CD8-positive, alpha-beta memory T cell (primary cell): Measurements from ENCODE around the gene LMBRD2. TPM values are rescaled to one million over a fixed set of nuclear protein-coding genes. Genes with fewer than 3 reads are reported as not detected.

Experiments used
- CTCF ChIA-PET: fragments of 350-600 bp; sonication (Branson Sonifier 250); formaldehyde crosslinking; loops from one replicate; lab custom pipeline; 2021; ENCODE audit warnings: antibody characterized with exemption; lab: Charles Lee
- POLR2A ChIA-PET: fragments of 350-600 bp; sonication (Branson Sonifier 250); formaldehyde crosslinking; loops from one replicate; lab custom pipeline; 2021; ENCODE audit warnings: antibody characterized with exemption; lab: Charles Lee
- DNase-seq, 5 donors: peaks; one replicate each; pipeline versions ENCODE4 v3.0.0 to v3.0.0-alpha.2; 2020 to 2022; ENCODE audit warnings: mixed read lengths in 1 of 5
- H3K27ac ChIP-seq: one replicate; pipeline ENCODE4 v1.7.0; 2013; ENCODE audit warnings: low read depth, mild to moderate bottlenecking, low read length, moderate library complexity
- H3K27me3 ChIP-seq: 2 replicates; pipeline ENCODE4 v1.7.0; 2013; ENCODE audit warnings: low read length, mild to moderate bottlenecking; ENCODE audit not compliant: insufficient read depth, poor library complexity, severe bottlenecking
- H3K36me3 ChIP-seq: 2 replicates; pipeline ENCODE4 v1.7.0; 2013; ENCODE audit warnings: mild to moderate bottlenecking, low read length, moderate library complexity; ENCODE audit not compliant: insufficient read depth
- H3K4me1 ChIP-seq: 2 replicates; pipeline ENCODE4 v1.7.0; 2013; ENCODE audit warnings: mild to moderate bottlenecking, low read length, moderate library complexity; ENCODE audit not compliant: insufficient read depth
- H3K4me3 ChIP-seq: 2 replicates; pipeline ENCODE4 v1.7.0; 2013; ENCODE audit warnings: mild to moderate bottlenecking, low read length
- H3K9me3 ChIP-seq: 2 replicates; pipeline ENCODE4 v1.7.0; 2013; ENCODE audit warnings: mild to moderate bottlenecking, low read length
- H3K27ac Mint-ChIP-seq, 8 donors: one replicate each; pipeline ENCODE4 v1.8.0; 2020 to 2021; ENCODE audit warnings: mixed read lengths in 8 of 8, mild to moderate bottlenecking in 6 of 8, inconsistent platforms in 3 of 8, moderate library complexity in 3 of 8
- H3K27me3 Mint-ChIP-seq, 2 donors: one replicate each; pipeline ENCODE4 v1.8.0; 2020 to 2021; ENCODE audit warnings: mixed read lengths in 2 of 2, mild to moderate bottlenecking in 1 of 2, moderate library complexity in 1 of 2
- H3K36me3 Mint-ChIP-seq, 3 donors: one replicate each; pipeline ENCODE4 v1.8.0; 2020 to 2021; ENCODE audit warnings: mixed read lengths in 3 of 3, inconsistent platforms in 1 of 3, mild to moderate bottlenecking in 1 of 3
- H3K4me1 Mint-ChIP-seq, 3 donors: one replicate each; pipeline ENCODE4 v1.8.0; 2020 to 2021; ENCODE audit warnings: mixed read lengths in 3 of 3, inconsistent platforms in 1 of 3, mild to moderate bottlenecking in 1 of 3
- H3K4me3 Mint-ChIP-seq, 7 donors: one replicate each; pipeline ENCODE4 v1.8.0; 2020 to 2021; ENCODE audit warnings: mixed read lengths in 7 of 7, mild to moderate bottlenecking in 6 of 7, moderate library complexity in 4 of 7, inconsistent platforms in 2 of 7
- H3K9me3 Mint-ChIP-seq, 5 donors: one replicate each; pipeline ENCODE4 v1.8.0; 2020 to 2022; ENCODE audit warnings: mixed read lengths in 5 of 5, mild to moderate bottlenecking in 3 of 5, moderate library complexity in 2 of 5, inconsistent platforms in 1 of 5
- polyA plus RNA-seq: library from polyadenylated mRNA; unstranded; fragments of 300-500 nt; fragmentation: Illumina TruSeq; gene quantifications from one replicate; pipeline ENCODE4 v1.2.3, GENCODE V29; 2021
- total RNA-seq, 2 experiments: library from RNA; stranded (reverse); gene quantifications; one replicate each; pipeline ENCODE4 v1.2.3, GENCODE V29; 2021

LMBRD2 gene
- total and polyA plus RNA-seq, 3 experiments from 2014 or later, result 5.8 to 11.4 (median 9.3) TPM

- Histone ChIP-seq H3K4me3 (no peak within 1 kb of the TSS), H3K27me3 (no peaks in the 10 kb centered on the region), H3K4me1 (no peaks in the 10 kb centered on the region), H3K36me3 (no peaks in the 10 kb centered on the region), H3K9me3 (no peaks in the 10 kb centered on the region), H3K27ac (no peak within 1 kb of the TSS)
- no peaks in the 10 kb centered on the region for H3K36me3 Mint-ChIP-seq
- DNase-seq, result no peak
- H3K9me3 Mint-ChIP-seq, result peaks cover 0 to 3% (median 0%) of the 10 kb centered on the region in 5 donors
- peaks cover 20 to 37% of the 10 kb centered on the region in 2 donors for H3K27me3 Mint-ChIP-seq
- peak within 1 kb of the TSS in 1 of 7 donors; percentile 52 for H3K4me3 Mint-ChIP-seq
- ChIA-PET CTCF (no interaction called here), POLR2A (no interaction called here)
- no peak within 1 kb of the TSS for H3K27ac Mint-ChIP-seq
- peaks cover 15 to 17% (median 16%) of the 10 kb centered on the region in 3 donors for H3K4me1 Mint-ChIP-seq
Measured at GRCh38 chr5:36066540-36067210, 85.0 kb downstream of the LMBRD2 start, which contains the start of gene UGT3A2. TSS of gene UGT3A2 (minus strand) at chr5:36066882. CDS start at chr5:36066789, 93 bp downstream.

- Mint-ChIP-seq H3K27me3 (peaks cover 17 to 37% of the 10 kb centered on the region in 2 donors), H3K9me3 (peaks cover 0 to 3% (median 0%) of the 10 kb centered on the region in 5 donors), H3K36me3 (no peaks in the 10 kb centered on the region), H3K4me1 (peaks cover 9 to 11% (median 10%) of the 10 kb centered on the region in 3 donors), H3K4me3 (no peak overlapping the region), H3K27ac (no peak overlapping the region)
- no peak overlapping the region for H3K27ac ChIP-seq
- CTCF ChIA-PET, result no interaction called here
- H3K36me3 ChIP-seq, result no peaks in the 10 kb centered on the region
- no peaks in the 10 kb centered on the region for H3K27me3 ChIP-seq
- DNase-seq, result no peak
- no peaks in the 10 kb centered on the region for H3K4me1 ChIP-seq
- POLR2A ChIA-PET, result no interaction called here
- no peaks in the 10 kb centered on the region for H3K9me3 ChIP-seq
- no peak overlapping the region for H3K4me3 ChIP-seq
Measured at GRCh38 chr5:36066001-36066539, 85.6 kb downstream of the LMBRD2 start.

GRCh38 chr5:36060420-36060887 lies 91.2 kb downstream of the LMBRD2 start:
- Histone ChIP-seq H3K27me3 (no peaks in the 10 kb centered on the region), H3K36me3 (no peaks in the 10 kb centered on the region), H3K9me3 (no peaks in the 10 kb centered on the region), H3K4me3 (no peak overlapping the region), H3K27ac (no peak overlapping the region), H3K4me1 (no peaks in the 10 kb centered on the region)
- H3K36me3 Mint-ChIP-seq, result no peaks in the 10 kb centered on the region
- H3K9me3 Mint-ChIP-seq, result peaks cover 0 to 5% (median 0%) of the 10 kb centered on the region in 5 donors
- CTCF ChIA-PET, result no interaction called here
- DNase-seq, result no peak
- peaks cover 0 to 2% (median 0%) of the 10 kb centered on the region in 3 donors for H3K4me1 Mint-ChIP-seq
- H3K27me3 Mint-ChIP-seq, result peaks cover 8 to 12% of the 10 kb centered on the region in 2 donors
- POLR2A ChIA-PET, result no interaction called here
- peak overlapping the region in 1 of 8 donors; percentile 36 for H3K27ac Mint-ChIP-seq
- H3K4me3 Mint-ChIP-seq, result peak overlapping the region in 1 of 7 donors; percentile 42

DNA sequence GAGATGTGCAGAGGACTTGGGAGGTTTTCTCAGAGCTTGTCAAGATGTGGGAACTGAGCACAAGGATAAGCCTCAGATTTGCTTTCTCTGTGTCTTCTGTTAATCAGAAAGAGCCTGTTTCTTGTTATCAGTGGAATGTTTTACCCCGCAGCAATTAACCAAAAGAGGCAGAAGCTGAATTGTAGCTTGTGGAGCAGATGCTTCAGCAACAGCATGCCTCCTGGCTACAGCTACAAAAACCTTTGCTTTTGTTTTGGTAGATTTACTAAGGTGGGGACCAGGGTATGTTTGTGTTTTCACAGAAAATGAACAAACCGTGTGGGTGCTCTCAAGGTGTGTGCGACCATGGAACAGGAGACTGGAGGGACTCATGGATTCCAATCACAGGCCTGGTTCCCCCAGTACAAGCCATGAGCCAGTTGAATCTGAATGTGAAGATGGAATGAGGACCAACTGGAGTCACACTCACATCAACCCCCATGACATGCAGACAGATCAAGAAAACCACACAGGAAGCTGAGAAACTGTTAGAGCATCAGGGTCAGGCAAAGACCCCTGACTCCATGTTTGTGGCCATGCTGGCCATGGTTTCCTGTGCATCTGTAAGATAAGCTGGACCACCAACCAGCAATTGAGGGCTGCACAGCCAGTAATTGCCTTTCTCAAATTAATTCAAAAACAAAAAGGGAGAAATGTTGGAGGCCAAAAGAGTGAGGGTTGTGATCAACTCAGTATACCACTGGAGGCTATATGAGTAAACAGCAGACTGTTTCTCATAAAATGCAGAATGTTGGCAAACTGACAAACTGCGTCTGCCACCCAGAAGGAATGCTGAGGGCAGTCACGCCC lies 91.9 kb downstream of the LMBRD2 start:
- Histone ChIP-seq H3K27ac (no peak overlapping the region), H3K9me3 (no peaks in the 10 kb centered on the region), H3K36me3 (no peaks in the 10 kb centered on the region), H3K4me3 (no peak overlapping the region), H3K27me3 (no peaks in the 10 kb centered on the region), H3K4me1 (no peaks in the 10 kb centered on the region)
- Mint-ChIP-seq H3K27ac (no peak overlapping the region), H3K9me3 (peaks cover 0 to 6% (median 0%) of the 10 kb centered on the region in 5 donors), H3K27me3 (peaks cover 6 to 8% of the 10 kb centered on the region in 2 donors), H3K4me1 (peaks cover 0 to 3% (median 0%) of the 10 kb centered on the region in 3 donors), H3K36me3 (no peaks in the 10 kb centered on the region), H3K4me3 (no peak overlapping the region)
- CTCF ChIA-PET, result interaction anchor here (1.3 kb wide), 1 partner anchor 14 kb away, joined by 3 read pairs; no protein-coding TSS in a partner anchor
- POLR2A ChIA-PET, result interaction anchor here (0.5 kb wide), 1 partner anchor 30 kb away, joined by 4 read pairs; no protein-coding TSS in a partner anchor
- DNase-seq, result no peak

DNA sequence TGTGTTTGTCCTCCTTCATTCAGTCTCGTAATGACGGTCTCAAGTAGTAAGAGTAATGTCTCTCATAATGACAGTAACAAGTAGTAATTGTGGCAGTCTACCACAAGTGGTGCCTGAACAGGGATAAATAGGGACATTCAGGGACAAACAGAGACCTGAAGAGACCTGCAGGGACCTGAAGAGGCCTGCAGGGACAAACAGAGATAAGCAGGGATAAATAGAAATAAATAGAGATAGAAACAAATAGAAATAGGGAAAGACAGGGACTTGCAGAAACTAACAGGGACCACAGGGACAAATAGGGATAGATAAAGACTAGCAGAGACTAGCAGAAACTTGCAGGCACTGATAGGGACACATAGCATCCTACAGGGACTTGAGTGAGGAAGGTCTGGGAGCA lies 92.9 kb downstream of the LMBRD2 start:
- Mint-ChIP-seq H3K4me1 (peaks cover 0 to 10% (median 7%) of the 10 kb centered on the region in 3 donors), H3K36me3 (no peaks in the 10 kb centered on the region), H3K27ac (no peak overlapping the region), H3K27me3 (peaks cover 3 to 10% of the 10 kb centered on the region in 2 donors), H3K9me3 (peaks cover 0 to 6% (median 0%) of the 10 kb centered on the region in 5 donors), H3K4me3 (no peak overlapping the region)
- no peaks in the 10 kb centered on the region for H3K36me3 ChIP-seq
- no peaks in the 10 kb centered on the region for H3K4me1 ChIP-seq
- H3K27me3 ChIP-seq, result no peaks in the 10 kb centered on the region
- DNase-seq, result no peak
- POLR2A ChIA-PET, result interaction anchor here (0.5 kb wide), 1 partner anchor 31 kb away, joined by 4 read pairs; no protein-coding TSS in a partner anchor
- no peak overlapping the region for H3K27ac ChIP-seq
- H3K4me3 ChIP-seq, result no peak overlapping the region
- no peaks in the 10 kb centered on the region for H3K9me3 ChIP-seq
- CTCF ChIA-PET, result interaction anchor here (1.3 kb wide), 1 partner anchor 15 kb away, joined by 3 read pairs; no protein-coding TSS in a partner anchor

DNA sequence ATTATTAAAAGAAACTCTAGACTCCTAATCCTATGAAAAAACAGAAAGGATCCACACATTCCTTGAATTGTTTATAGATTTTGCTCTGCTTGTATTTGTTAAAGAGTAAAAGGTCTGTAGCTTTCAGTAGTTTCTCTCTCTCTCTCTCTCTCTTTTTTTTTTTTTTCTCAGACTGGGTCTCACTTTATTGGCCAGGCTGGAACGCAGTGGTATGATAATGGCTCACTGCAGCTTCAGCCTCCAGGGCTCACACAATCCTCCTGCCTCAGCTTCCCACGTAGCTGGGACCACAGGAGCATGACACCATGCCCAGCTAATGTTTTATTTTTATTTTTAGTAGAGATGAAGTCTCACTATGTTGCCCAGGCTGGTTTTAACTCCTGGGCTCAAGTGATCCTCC lies 94.3 kb downstream of the LMBRD2 start:
- Mint-ChIP-seq H3K4me1 (peaks cover 0 to 10% (median 7%) of the 10 kb centered on the region in 3 donors), H3K4me3 (no peak overlapping the region), H3K36me3 (no peaks in the 10 kb centered on the region), H3K27ac (no peak overlapping the region), H3K27me3 (peaks cover 6 to 10% of the 10 kb centered on the region in 2 donors), H3K9me3 (peaks cover 0 to 2% (median 0%) of the 10 kb centered on the region in 5 donors)
- ChIA-PET POLR2A (no interaction called here), CTCF (no interaction called here)
- H3K27me3 ChIP-seq, result no peaks in the 10 kb centered on the region
- no peak for DNase-seq
- H3K4me1 ChIP-seq, result no peaks in the 10 kb centered on the region
- no peaks in the 10 kb centered on the region for H3K9me3 ChIP-seq
- H3K36me3 ChIP-seq, result no peaks in the 10 kb centered on the region
- no peak overlapping the region for H3K4me3 ChIP-seq
- H3K27ac ChIP-seq, result no peak overlapping the region

GRCh38 chr5:36056422-36056821 lies 95.3 kb downstream of the LMBRD2 start:
- H3K4me1 ChIP-seq, result no peaks in the 10 kb centered on the region
- no peak overlapping the region for H3K4me3 ChIP-seq
- CTCF ChIA-PET, result no interaction called here
- no peaks in the 10 kb centered on the region for H3K36me3 ChIP-seq
- Mint-ChIP-seq H3K9me3 (peaks cover 0 to 2% (median 0%) of the 10 kb centered on the region in 5 donors), H3K4me1 (peaks cover 0 to 10% (median 7%) of the 10 kb centered on the region in 3 donors), H3K27me3 (peaks cover 7 to 10% of the 10 kb centered on the region in 2 donors), H3K27ac (peak overlapping the region in 1 of 8 donors; percentile 80), H3K4me3 (no peak overlapping the region), H3K36me3 (no peaks in the 10 kb centered on the region)
- H3K27me3 ChIP-seq, result no peaks in the 10 kb centered on the region
- no peak for DNase-seq
- H3K9me3 ChIP-seq, result no peaks in the 10 kb centered on the region
- POLR2A ChIA-PET, result no interaction called here
- no peak overlapping the region for H3K27ac ChIP-seq
